ENCODE measurements around the gene ASPSCR1.

DNA sequence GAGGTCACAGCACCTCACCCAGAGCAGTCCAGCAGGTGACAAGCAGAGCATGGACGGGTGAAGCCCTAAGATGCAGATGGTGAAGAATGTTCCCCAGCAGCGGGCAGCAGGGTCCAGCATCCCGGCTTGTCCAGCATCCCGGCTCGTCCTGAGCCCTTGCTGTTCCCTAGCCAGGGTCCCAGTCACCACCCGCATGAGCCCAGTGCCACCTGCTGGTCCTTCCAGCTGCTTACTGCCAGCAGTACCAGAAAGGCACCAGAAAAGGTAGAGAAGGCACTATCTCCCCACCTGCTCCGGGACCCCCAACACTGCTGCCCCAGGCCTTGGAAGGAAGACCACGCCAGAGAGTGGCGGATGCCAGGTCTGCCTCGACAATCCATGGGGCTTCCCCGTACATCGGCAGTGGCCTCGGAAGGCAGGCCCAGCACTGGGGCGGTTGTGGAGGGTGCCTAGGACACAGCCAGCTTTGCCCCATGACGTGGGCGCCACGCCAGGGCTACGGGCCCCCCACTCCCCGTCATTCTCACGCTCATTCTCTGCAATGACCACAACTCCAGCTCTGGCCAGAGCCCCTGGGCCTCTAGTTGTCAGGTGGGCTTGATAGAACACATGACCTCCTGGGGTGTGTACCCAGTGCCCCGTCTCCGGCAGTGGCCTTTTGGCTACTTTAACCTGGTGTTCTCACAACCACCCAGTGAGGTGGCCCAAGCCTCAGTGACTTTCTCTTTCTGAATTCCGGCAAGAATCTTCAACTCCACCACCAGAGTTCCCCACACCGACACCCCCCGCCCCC, 43.9 kb downstream of the ASPSCR1 start:
- TF ChIP-seq, protein P1, sequence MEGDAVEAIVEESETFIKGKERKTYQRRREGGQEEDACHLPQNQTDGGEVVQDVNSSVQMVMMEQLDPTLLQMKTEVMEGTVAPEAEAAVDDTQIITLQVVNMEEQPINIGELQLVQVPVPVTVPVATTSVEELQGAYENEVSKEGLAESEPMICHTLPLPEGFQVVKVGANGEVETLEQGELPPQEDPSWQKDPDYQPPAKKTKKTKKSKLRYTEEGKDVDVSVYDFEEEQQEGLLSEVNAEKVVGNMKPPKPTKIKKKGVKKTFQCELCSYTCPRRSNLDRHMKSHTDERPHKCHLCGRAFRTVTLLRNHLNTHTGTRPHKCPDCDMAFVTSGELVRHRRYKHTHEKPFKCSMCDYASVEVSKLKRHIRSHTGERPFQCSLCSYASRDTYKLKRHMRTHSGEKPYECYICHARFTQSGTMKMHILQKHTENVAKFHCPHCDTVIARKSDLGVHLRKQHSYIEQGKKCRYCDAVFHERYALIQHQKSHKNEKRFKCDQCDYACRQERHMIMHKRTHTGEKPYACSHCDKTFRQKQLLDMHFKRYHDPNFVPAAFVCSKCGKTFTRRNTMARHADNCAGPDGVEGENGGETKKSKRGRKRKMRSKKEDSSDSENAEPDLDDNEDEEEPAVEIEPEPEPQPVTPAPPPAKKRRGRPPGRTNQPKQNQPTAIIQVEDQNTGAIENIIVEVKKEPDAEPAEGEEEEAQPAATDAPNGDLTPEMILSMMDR (IDR thresholded peaks at IDR 0.05 in 2 of 3, conservative IDR thresholded peaks at IDR 0.05 in 1 of 3; ENCODE audit: borderline replicate concordance in 1 of 3, insufficient read depth in 1 of 3, low read depth in 2 of 3, low read length in 2 of 3): peak; percentile 92 to 99 (median 95)
- no peak for TF ChIP-seq SRF (IDR thresholded peaks at IDR 0.05; ENCODE audit: low read depth)
- no peak for TF ChIP-seq EGR1 (IDR thresholded peaks at IDR 0.05; ENCODE audit: low read depth)
- no peak for TF ChIP-seq EZH2phosphoT487 (IDR thresholded peaks at IDR 0.05; ENCODE audit: borderline replicate concordance)
- TF ChIP-seq, protein P2, sequence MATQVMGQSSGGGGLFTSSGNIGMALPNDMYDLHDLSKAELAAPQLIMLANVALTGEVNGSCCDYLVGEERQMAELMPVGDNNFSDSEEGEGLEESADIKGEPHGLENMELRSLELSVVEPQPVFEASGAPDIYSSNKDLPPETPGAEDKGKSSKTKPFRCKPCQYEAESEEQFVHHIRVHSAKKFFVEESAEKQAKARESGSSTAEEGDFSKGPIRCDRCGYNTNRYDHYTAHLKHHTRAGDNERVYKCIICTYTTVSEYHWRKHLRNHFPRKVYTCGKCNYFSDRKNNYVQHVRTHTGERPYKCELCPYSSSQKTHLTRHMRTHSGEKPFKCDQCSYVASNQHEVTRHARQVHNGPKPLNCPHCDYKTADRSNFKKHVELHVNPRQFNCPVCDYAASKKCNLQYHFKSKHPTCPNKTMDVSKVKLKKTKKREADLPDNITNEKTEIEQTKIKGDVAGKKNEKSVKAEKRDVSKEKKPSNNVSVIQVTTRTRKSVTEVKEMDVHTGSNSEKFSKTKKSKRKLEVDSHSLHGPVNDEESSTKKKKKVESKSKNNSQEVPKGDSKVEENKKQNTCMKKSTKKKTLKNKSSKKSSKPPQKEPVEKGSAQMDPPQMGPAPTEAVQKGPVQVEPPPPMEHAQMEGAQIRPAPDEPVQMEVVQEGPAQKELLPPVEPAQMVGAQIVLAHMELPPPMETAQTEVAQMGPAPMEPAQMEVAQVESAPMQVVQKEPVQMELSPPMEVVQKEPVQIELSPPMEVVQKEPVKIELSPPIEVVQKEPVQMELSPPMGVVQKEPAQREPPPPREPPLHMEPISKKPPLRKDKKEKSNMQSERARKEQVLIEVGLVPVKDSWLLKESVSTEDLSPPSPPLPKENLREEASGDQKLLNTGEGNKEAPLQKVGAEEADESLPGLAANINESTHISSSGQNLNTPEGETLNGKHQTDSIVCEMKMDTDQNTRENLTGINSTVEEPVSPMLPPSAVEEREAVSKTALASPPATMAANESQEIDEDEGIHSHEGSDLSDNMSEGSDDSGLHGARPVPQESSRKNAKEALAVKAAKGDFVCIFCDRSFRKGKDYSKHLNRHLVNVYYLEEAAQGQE (IDR thresholded peaks at IDR 0.05; ENCODE audit: low read depth): no peak
- TF ChIP-seq POLR2AphosphoS5 (IDR thresholded peaks at IDR 0.05; ENCODE audit: low read depth, low read length): no peak; the same call in 1 of the 2 replicates
- TF ChIP-seq ZFX (IDR thresholded peaks at IDR 0.05): no peak
- no peak for TF ChIP-seq ZNF274 (IDR thresholded peaks at IDR 0.05; ENCODE audit: low read depth, low read length)
- TF ChIP-seq RAD21 (IDR thresholded peaks at IDR 0.05; ENCODE audit: low read depth): peak; percentile 100
- TF ChIP-seq POLR2A (IDR thresholded peaks at IDR 0.05; ENCODE audit: borderline replicate concordance, extremely low read depth, insufficient read depth, insufficient read length): no peak
- TF ChIP-seq SP1 (IDR thresholded peaks at IDR 0.05; ENCODE audit: low read depth): no peak
- no peak for TF ChIP-seq YY1 (IDR thresholded peaks at IDR 0.05; ENCODE audit: extremely low read depth, insufficient replicate concordance, low read depth, low read length)

All from HCT116 (cell line).